ENCODE data around the gene MEX3B.

The MEX3B gene

DNA sequence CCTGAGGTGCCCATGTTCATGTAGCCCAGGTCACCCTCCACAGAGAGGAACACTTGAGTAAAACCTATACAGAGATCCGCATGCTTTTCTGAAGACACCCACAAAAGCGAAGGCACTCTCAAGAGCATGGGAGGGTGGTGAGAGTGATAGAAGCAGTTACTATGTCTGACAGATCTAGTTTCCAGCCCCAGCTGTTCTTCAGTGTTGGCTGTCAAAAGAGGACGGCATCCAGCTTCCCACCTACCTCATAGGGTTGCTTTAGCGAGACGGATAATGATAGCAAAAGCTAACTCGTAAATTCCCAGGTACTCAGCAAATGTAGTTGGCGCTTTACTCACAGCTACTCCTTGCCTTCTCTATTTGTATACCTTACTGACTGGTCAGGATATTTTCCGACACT is 3.0 kb upstream of the MEX3B start:
- peaks cover 5% of the 10 kb centered on the region; the same call in 1 of the 2 replicates for H3K36me3 ChIP-seq (ENCODE audit: insufficient read depth, low read length)
- H3K4me3 ChIP-seq (ENCODE audit: low read depth, low read length, poor library complexity, severe bottlenecking) = no peak overlapping the region
- no peaks in the 10 kb centered on the region for H3K27me3 ChIP-seq (ENCODE audit: insufficient read depth, low read length)
- no peaks in the 10 kb centered on the region for H3K9me3 ChIP-seq (ENCODE audit: low read length)
- H3F3A ChIP-seq (ENCODE audit: insufficient read depth, low read length) = no peaks in the 10 kb centered on the region
- H3K27ac ChIP-seq (ENCODE audit: low read depth, low read length, poor library complexity, severe bottlenecking) = no peak overlapping the region
- no peaks in the 10 kb centered on the region for H3K9me2 ChIP-seq (ENCODE audit: low read depth, low read length)
- H3K9ac ChIP-seq (ENCODE audit: low read length) = no peak overlapping the region
- peaks cover 14% of the 10 kb centered on the region for H3K4me1 ChIP-seq (ENCODE audit: insufficient read depth, low read length, severe bottlenecking)
- H3K4me2 ChIP-seq (ENCODE audit: low read length) = no peak overlapping the region
- H2AFZ ChIP-seq (ENCODE audit: low read length) = no peak overlapping the region
- TF ChIP-seq EZH2 (IDR thresholded peaks at IDR 0.05; ENCODE audit: borderline replicate concordance, low read length) = no peak
- TF ChIP-seq, protein P1, sequence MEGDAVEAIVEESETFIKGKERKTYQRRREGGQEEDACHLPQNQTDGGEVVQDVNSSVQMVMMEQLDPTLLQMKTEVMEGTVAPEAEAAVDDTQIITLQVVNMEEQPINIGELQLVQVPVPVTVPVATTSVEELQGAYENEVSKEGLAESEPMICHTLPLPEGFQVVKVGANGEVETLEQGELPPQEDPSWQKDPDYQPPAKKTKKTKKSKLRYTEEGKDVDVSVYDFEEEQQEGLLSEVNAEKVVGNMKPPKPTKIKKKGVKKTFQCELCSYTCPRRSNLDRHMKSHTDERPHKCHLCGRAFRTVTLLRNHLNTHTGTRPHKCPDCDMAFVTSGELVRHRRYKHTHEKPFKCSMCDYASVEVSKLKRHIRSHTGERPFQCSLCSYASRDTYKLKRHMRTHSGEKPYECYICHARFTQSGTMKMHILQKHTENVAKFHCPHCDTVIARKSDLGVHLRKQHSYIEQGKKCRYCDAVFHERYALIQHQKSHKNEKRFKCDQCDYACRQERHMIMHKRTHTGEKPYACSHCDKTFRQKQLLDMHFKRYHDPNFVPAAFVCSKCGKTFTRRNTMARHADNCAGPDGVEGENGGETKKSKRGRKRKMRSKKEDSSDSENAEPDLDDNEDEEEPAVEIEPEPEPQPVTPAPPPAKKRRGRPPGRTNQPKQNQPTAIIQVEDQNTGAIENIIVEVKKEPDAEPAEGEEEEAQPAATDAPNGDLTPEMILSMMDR (IDR thresholded peaks at IDR 0.05; ENCODE audit: low read length) = no peak
- H3K79me2 ChIP-seq (ENCODE audit: insufficient read depth, low read length) = no peaks in the 10 kb centered on the region
- H4K20me1 ChIP-seq (ENCODE audit: insufficient read depth, low read length) = no peaks in the 10 kb centered on the region

GRCh38 chr15:82047453-82048400 is 1.9 kb upstream of the MEX3B start:
- Histone ChIP-seq H3K9ac (ENCODE audit: low read length) (peak overlapping the region; percentile 77), H3K4me2 (ENCODE audit: low read length) (peak overlapping the region; percentile 92), H3K9me2 (ENCODE audit: low read depth, low read length) (no peaks in the 10 kb centered on the region), H3K79me2 (ENCODE audit: insufficient read depth, low read length) (no peaks in the 10 kb centered on the region), H3K27me3 (ENCODE audit: insufficient read depth, low read length) (no peaks in the 10 kb centered on the region), H2AFZ (ENCODE audit: low read length) (peak overlapping the region; percentile 93; the same call in 1 of the 2 replicates), H3F3A (ENCODE audit: insufficient read depth, low read length) (no peaks in the 10 kb centered on the region), H4K20me1 (ENCODE audit: insufficient read depth, low read length) (no peaks in the 10 kb centered on the region), H3K4me3 (ENCODE audit: low read depth, low read length, poor library complexity, severe bottlenecking) (peak overlapping the region; percentile 73), H3K27ac (ENCODE audit: low read depth, low read length, poor library complexity, severe bottlenecking) (no peak overlapping the region), H3K36me3 (ENCODE audit: insufficient read depth, low read length) (peaks cover 11% of the 10 kb centered on the region; the same call in 1 of the 2 replicates), H3K4me1 (ENCODE audit: insufficient read depth, low read length, severe bottlenecking) (peaks cover 14% of the 10 kb centered on the region), H3K9me3 (ENCODE audit: low read length) (no peaks in the 10 kb centered on the region)
- TF ChIP-seq, protein P1 (IDR thresholded peaks at IDR 0.05; ENCODE audit: low read length) = no peak
- TF ChIP-seq EZH2 (IDR thresholded peaks at IDR 0.05; ENCODE audit: borderline replicate concordance, low read length) = no peak

DNA sequence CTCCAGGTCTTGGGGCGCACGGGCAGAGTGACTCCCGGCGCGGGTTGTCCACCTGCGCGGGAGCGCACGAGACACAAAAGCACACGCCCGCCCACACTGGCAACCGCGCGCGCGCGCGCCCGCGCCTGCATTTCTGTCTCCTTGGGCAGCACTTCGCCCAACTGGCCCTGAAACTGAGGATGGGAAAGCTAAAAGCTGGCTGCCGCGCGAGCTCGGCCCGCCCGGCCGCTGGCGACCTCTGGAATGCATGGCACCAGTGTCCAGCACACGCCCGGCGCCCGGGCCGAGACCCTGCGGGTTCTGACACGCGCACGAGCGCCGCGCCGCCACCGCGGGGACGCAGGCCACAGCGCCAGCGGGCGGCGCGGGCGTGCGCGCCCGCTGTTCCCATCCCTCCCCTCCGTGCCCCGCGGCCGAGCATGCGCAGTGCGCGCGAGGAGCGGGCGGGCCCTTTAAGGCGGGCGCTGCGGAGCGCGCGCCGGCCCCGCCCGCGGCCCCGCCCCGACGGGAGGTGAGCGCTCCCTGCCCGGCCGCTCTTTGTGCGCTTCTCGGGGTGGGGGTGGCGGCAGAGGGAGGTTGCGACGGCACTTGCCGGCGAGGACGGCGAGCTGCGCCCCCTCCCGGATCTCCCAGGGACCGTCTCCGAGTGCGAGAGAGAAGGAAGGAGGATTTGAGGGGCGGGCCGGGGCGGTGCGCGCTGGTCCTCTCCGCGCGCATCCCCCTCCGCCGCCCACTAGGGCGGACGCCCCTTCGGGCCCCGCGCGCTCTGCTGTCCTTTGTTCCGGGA is 1.0 kb upstream of the MEX3B start:
- Histone ChIP-seq H3K4me3 (ENCODE audit: low read depth, low read length, poor library complexity, severe bottlenecking) (peak overlapping the region; percentile 84), H3K4me2 (ENCODE audit: low read length) (peak overlapping the region; percentile 92), H3K79me2 (ENCODE audit: insufficient read depth, low read length) (no peaks in the 10 kb centered on the region), H3F3A (ENCODE audit: insufficient read depth, low read length) (no peaks in the 10 kb centered on the region), H2AFZ (ENCODE audit: low read length) (peak overlapping the region; percentile 94), H3K36me3 (ENCODE audit: insufficient read depth, low read length) (peaks cover 11% of the 10 kb centered on the region; the same call in 1 of the 2 replicates), H3K9me3 (ENCODE audit: low read length) (no peaks in the 10 kb centered on the region), H3K4me1 (ENCODE audit: insufficient read depth, low read length, severe bottlenecking) (peaks cover 14% of the 10 kb centered on the region), H3K27ac (ENCODE audit: low read depth, low read length, poor library complexity, severe bottlenecking) (peak overlapping the region; percentile 82), H3K9me2 (ENCODE audit: low read depth, low read length) (no peaks in the 10 kb centered on the region), H4K20me1 (ENCODE audit: insufficient read depth, low read length) (no peaks in the 10 kb centered on the region), H3K27me3 (ENCODE audit: insufficient read depth, low read length) (no peaks in the 10 kb centered on the region), H3K9ac (ENCODE audit: low read length) (peak overlapping the region; percentile 85)
- no peak for TF ChIP-seq EZH2 (IDR thresholded peaks at IDR 0.05; ENCODE audit: borderline replicate concordance, low read length)
- TF ChIP-seq, protein P1 (IDR thresholded peaks at IDR 0.05; ENCODE audit: low read length) = peak; percentile 67

Data from OCI-LY1 (cell line).